IMR-90 (cell line): ENCODE data around the gene CRIP1. TPM values are rescaled to one million over a fixed set of nuclear protein-coding genes. Genes with fewer than 3 reads are reported as not detected.

Experiments
- ATAC-seq: fragments of 200-7000 bp; cut with Tn5 transposase; 2 replicates; pipeline ENCODE4 v1.9.1; 2020; ENCODE audit warnings: low read depth, mild to moderate bottlenecking, moderate library complexity
- BruUV-seq: library from RNA; stranded (reverse); fragments of 400-500 nt; replicated peaks from 2 replicates; lab custom pipeline; 2021; lab: Mats Ljungman, UMichigan
- CTCF ChIA-PET: fragments of 300-600 bp; formaldehyde crosslinking; extraction: SDS; loops from one replicate; lab custom pipeline; 2021; ENCODE audit warnings: antibody characterized with exemption; lab: Yijun Ruan, JAX
- POLR2A ChIA-PET: fragments of 300-600 bp; sonication (Branson Sonifier 250); formaldehyde crosslinking; loops from one replicate; lab custom pipeline; 2022; ENCODE audit warnings: antibody characterized with exemption; ENCODE audit not compliant: unreplicated experiment; lab: Charles Lee
- DNase-seq: peaks from one replicate; pipeline ENCODE4 v3.0.0; 2013
- H2AFZ ChIP-seq: replicated peaks from 2 replicates; pipeline ENCODE3; 2013; ENCODE audit warnings: low read length, mild to moderate bottlenecking; ENCODE audit not compliant: poor library complexity
- H2AK5ac ChIP-seq: 2 replicates; pipeline ENCODE4 v1.6.1; 2013; ENCODE audit warnings: low read depth, low read length, inconsistent platforms
- H2AK9ac ChIP-seq: replicated peaks from 2 replicates; pipeline ENCODE3; 2013; ENCODE audit warnings: mild to moderate bottlenecking, low read depth, low read length, moderate library complexity; ENCODE audit not compliant: poor library complexity
- H2BK120ac ChIP-seq: 2 replicates; pipeline ENCODE4 v1.6.1; 2013; ENCODE audit warnings: low read depth, low read length, inconsistent platforms
- H2BK15ac ChIP-seq: 3 replicates; pipeline ENCODE4 v1.6.1; 2013; ENCODE audit warnings: low read depth, low read length, inconsistent platforms
- H2BK20ac ChIP-seq: 2 replicates; pipeline ENCODE4 v1.6.1; 2013; ENCODE audit warnings: low read depth, mild to moderate bottlenecking, inconsistent platforms, low read length, moderate library complexity
- H2BK5ac ChIP-seq: 2 replicates; pipeline ENCODE4 v1.6.1; 2013; ENCODE audit warnings: mild to moderate bottlenecking, low read depth, low read length, inconsistent platforms; ENCODE audit not compliant: poor library complexity, severe bottlenecking
- H3K14ac ChIP-seq: replicated peaks from 2 replicates; pipeline ENCODE4 v1.6.1; 2013; ENCODE audit warnings: low read depth, low read length, inconsistent platforms
- H3K18ac ChIP-seq: 2 replicates; pipeline ENCODE4 v1.6.1; 2013; ENCODE audit warnings: low read depth, low read length, control low read depth
- H3K23ac ChIP-seq: 2 replicates; pipeline ENCODE4 v1.6.1; 2013; ENCODE audit warnings: low read depth, low read length, inconsistent platforms
- H3K27ac ChIP-seq: 2 replicates; pipeline ENCODE4 v1.5.1; 2013; ENCODE audit warnings: mild to moderate bottlenecking, control low read depth, low read length; ENCODE audit not compliant: insufficient read depth
- H3K27me3 ChIP-seq: 2 replicates; pipeline ENCODE4 v1.6.1; 2013; ENCODE audit warnings: low read length; ENCODE audit not compliant: control insufficient read depth, insufficient read depth
- H3K36me3 ChIP-seq: 2 replicates; pipeline ENCODE4 v1.6.1; 2013; ENCODE audit warnings: low read length, mixed read lengths; ENCODE audit not compliant: control insufficient read depth, insufficient read depth
- H3K4ac ChIP-seq: 2 replicates; pipeline ENCODE4 v1.6.1; 2013; ENCODE audit warnings: low read depth, low read length, inconsistent platforms
- H3K4me1 ChIP-seq: 2 replicates; pipeline ENCODE4 v1.6.1; 2013; ENCODE audit warnings: low read length, mixed read lengths; ENCODE audit not compliant: control insufficient read depth, insufficient read depth
- H3K4me2 ChIP-seq: 2 replicates; pipeline ENCODE4 v1.6.1; 2013; ENCODE audit warnings: low read depth, mild to moderate bottlenecking, control low read depth, low read length, moderate library complexity
- H3K4me3 ChIP-seq: 2 replicates; pipeline ENCODE4 v1.5.1; 2013; ENCODE audit warnings: low read depth, mild to moderate bottlenecking, control low read depth, low read length, moderate library complexity; ENCODE audit not compliant: insufficient read depth
- H3K56ac ChIP-seq: 2 replicates; pipeline ENCODE4 v1.6.1; 2013; ENCODE audit warnings: low read length, inconsistent platforms; ENCODE audit not compliant: insufficient read depth; ENCODE audit errors: extremely low read depth
- H3K79me1 ChIP-seq, 2 experiments: 2 replicates each; pipeline ENCODE4 v1.6.1; 2013; ENCODE audit warnings: low read length in 2 of 2, inconsistent platforms in 1 of 2, low read depth in 1 of 2
- H3K9ac ChIP-seq: 2 replicates; pipeline ENCODE4 v1.6.1; 2013; ENCODE audit warnings: low read depth, low read length, control low read depth
- H3K9me1 ChIP-seq: 2 replicates; pipeline ENCODE4 v1.6.1; 2013; ENCODE audit warnings: low read length, inconsistent platforms; ENCODE audit not compliant: insufficient read depth
- H3K9me3 ChIP-seq: 2 replicates; pipeline ENCODE4 v1.6.1; 2013; ENCODE audit warnings: low read length; ENCODE audit not compliant: control insufficient read depth, insufficient read depth
- H4K20me1 ChIP-seq: 2 replicates; pipeline ENCODE4 v1.6.1; 2013; ENCODE audit warnings: low read length, inconsistent platforms; ENCODE audit not compliant: insufficient read depth
- H4K5ac ChIP-seq: 2 replicates; pipeline ENCODE4 v1.6.1; 2013; ENCODE audit warnings: mild to moderate bottlenecking, low read depth, low read length, control low read depth
- H4K8ac ChIP-seq, 2 experiments: 2 replicates each; pipeline ENCODE4 v1.6.1; 2013; ENCODE audit warnings: low read depth in 2 of 2, low read length in 2 of 2, control low read depth in 1 of 2, inconsistent platforms in 1 of 2
- H4K91ac ChIP-seq: 2 replicates; pipeline ENCODE4 v1.6.1; 2013; ENCODE audit warnings: low read depth, low read length, inconsistent platforms; ENCODE audit not compliant: insufficient read depth
- BHLHE40 ChIP-seq: fragments of 150-350 bp; IDR thresholded peaks from 2 replicates; pipeline ENCODE4 v1.6.1; 2016; ENCODE audit warnings: mild to moderate bottlenecking, low read depth, low read length
- CEBPB ChIP-seq: IDR thresholded peaks from 2 replicates; pipeline ENCODE4 v1.6.1; 2012; ENCODE audit warnings: low read depth, low read length, improper control_type of control experiment
- CHD1 ChIP-seq: IDR thresholded peaks from 2 replicates; pipeline ENCODE4 v1.6.1; 2012; ENCODE audit warnings: low read depth, low read length, improper control_type of control experiment
- CTCF ChIP-seq: conservative IDR thresholded peaks from 2 replicates; pipeline ENCODE4 v1.5.1; 2012; ENCODE audit warnings: mild to moderate bottlenecking, low read depth, low read length, improper control_type of control experiment
- MAFK ChIP-seq: IDR thresholded peaks from 2 replicates; pipeline ENCODE4 v1.6.1; 2012; ENCODE audit warnings: low read depth, low read length, improper control_type of control experiment
- MXI1 ChIP-seq: IDR thresholded peaks from 2 replicates; pipeline ENCODE4 v1.6.1; 2012; ENCODE audit warnings: low read depth, mild to moderate bottlenecking, low read length, moderate library complexity, borderline replicate concordance
- NFE2L2 ChIP-seq: fragments of 150-350 bp; IDR thresholded peaks from 2 replicates; pipeline ENCODE4 v1.6.1; 2016; ENCODE audit warnings: low read depth, mild to moderate bottlenecking, low read length
- POLR2A ChIP-seq: IDR thresholded peaks from 2 replicates; pipeline ENCODE4 v1.6.1; 2012; ENCODE audit warnings: mild to moderate bottlenecking, low read depth, low read length
- RAD21 ChIP-seq: IDR thresholded peaks from 2 replicates; pipeline ENCODE4 v1.6.1; 2012; ENCODE audit warnings: low read length, improper control_type of control experiment
- RCOR1 ChIP-seq: IDR thresholded peaks from 2 replicates; pipeline ENCODE4 v1.6.1; 2012; ENCODE audit warnings: mild to moderate bottlenecking, low read length, improper control_type of control experiment; ENCODE audit not compliant: insufficient replicate concordance
- RFX5 ChIP-seq: IDR thresholded peaks from 2 replicates; pipeline ENCODE4 v1.8.0; 2012; ENCODE audit warnings: low read depth, mild to moderate bottlenecking, low read length, moderate library complexity
- SMC3 ChIP-seq: fragments of 150-350 bp; IDR thresholded peaks from 2 replicates; pipeline ENCODE4 v1.6.1; 2016; ENCODE audit warnings: low read depth, mild to moderate bottlenecking, antibody characterized with exemption, low read length, moderate library complexity
- WGBS, 2 experiments: methylation state at CpG; one replicate each; pipeline versions ENCODE4 v1.1.5 to v1.1.7; 2013; ENCODE audit warnings: missing lambda C conversion rate in 2 of 2; ENCODE audit not compliant: insufficient read length in 1 of 2; ENCODE audit errors: extremely low coverage in 2 of 2; 5-methylcytosine and 5-hydroxymethylcytosine counted together
- dilution Hi-C: fragments of 300-500 bp; cut with HindIII; formaldehyde crosslinking; loops from one replicate; pipeline ENCODE4 v1.14.3; 2018; ENCODE audit warnings: low sequenced_read_pairs; ENCODE audit not compliant: unreplicated experiment
- in situ Hi-C: fragments of 300-500 bp; cut with MboI; formaldehyde crosslinking; loops from 3 replicates; pipeline ENCODE4 v1.14.3; 2019; ENCODE audit warnings: low sequenced_read_pairs, inconsistent platforms, mixed read lengths
- intact Hi-C: fragments of 100-400 bp; cut with micrococcal nuclease; formaldehyde crosslinking; loops from 2 replicates; pipeline ENCODE4 v1.10.0; 2022
- polyA plus RNA-seq, 3 experiments: library from polyadenylated mRNA; depleted of rRNA; stranded (reverse); fragments of >200 nt; gene quantifications; 2 replicates each; pipeline ENCODE4 v1.2.3, GENCODE V29; 2012; ENCODE audit warnings: low replicate concordance in 1 of 3
- total RNA-seq: library from RNA; depleted of rRNA; stranded (reverse); fragments of >200 nt; gene quantifications from 2 replicates; pipeline ENCODE4 v1.2.3, GENCODE V29; 2012
- TF ChIP-seq, protein P1 (sequence below): fragments of 150-350 bp; IDR thresholded peaks from 2 replicates; pipeline ENCODE4 v1.6.1; 2017; ENCODE audit warnings: mild to moderate bottlenecking, antibody characterized with exemption, low read length, low read depth

CRIP1 gene
- total and polyA plus RNA-seq, 2 of the 4 experiments (the other 2 are of a cell fraction): 0.21 TPM; not detected in 1

DNA sequence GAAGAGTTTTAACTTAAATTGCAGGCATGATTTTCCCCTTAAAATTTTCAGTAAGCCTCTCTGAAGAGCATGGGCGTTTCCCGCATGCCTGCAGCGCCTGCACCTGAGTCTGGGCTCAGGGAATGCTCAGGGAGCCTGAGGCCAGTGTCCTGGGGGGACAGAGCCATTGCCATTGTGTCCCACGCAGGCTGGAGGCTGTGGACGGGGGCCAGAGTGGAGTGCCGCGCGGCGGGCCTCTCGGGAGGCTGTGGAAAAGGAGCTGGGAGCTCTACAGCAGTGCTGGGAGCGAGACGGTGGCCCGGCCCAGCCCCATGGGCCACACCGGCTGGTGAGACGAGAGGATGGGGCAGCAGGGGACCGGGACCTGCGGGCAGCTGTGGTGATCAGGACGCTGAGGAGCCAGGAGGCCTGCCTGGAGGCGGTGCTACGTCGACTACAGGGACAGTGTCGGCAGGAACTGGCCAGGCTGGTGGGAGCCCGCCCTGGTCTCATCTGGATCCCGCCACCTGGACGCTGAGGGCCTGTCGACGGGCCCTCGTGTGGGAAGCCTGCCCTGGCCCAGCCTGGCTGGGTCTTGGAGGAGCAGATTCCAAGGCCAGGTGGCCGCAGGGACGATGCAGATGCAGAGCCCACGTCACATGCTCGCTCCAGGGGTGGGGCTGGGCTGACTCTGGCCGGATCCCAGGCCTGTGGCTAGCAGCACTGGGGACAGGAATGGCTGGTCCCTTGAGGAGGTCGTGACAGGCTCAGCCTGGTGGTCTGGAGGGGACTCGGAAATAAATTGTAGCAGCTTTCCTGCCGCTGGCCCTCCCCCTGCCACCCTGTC, 12.0 kb downstream of the CRIP1 start (continued):
- TF ChIP-seq RAD21: no peak

DNA sequence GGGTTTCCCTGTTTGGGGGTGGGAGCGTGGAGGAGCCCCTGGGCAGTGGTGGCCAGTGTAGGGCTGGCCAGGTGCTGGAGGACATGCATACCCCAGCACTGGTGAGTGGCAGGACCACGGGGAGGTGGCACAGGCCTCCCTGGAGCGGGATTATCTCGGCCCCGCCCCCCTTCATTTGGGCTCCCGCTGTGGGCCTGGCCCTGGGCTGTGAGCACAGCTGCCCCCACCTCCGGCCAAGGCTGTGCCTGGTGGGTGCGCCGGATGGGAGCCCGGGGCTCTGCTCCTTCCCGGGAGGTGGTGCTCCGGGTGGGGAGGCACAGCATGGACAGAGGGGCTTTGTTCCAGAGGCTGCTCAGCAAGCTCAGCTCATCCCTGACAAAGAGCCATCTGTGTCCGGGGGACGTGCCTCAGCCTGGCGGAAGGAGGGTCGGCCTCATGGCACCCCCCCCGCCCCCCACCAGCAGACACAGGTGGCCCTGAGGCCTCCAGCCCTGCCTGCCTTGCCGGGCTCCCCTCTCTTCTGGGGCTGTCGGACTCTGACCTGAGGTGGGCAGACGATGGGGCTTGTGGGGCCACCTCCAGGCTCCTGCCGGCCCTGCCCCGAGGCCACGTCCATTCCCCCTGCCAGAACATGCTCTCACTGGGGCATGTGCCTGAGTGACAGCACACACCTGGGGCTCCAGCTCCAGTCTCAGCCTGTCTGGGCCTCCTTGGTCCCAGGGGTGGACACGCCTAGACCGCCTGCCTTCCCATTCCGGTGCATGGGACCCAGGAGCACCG, 12.8 kb downstream of the CRIP1 start:
- Histone ChIP-seq H3K4me2 (no peak overlapping the region), H3K4me3 (no peak overlapping the region), H3K4ac (no peak overlapping the region), H4K20me1 (no peaks in the 10 kb centered on the region), H2BK20ac (no peak overlapping the region), H3K9me1 (no peaks in the 10 kb centered on the region), H2AK5ac (no peak overlapping the region), H2AK9ac (no peak overlapping the region), H3K36me3 (no peaks in the 10 kb centered on the region), H3K4me1 (no peaks in the 10 kb centered on the region), H3K9me3 (no peaks in the 10 kb centered on the region), H2BK120ac (no peak overlapping the region), H2BK5ac (no peak overlapping the region), H3K27me3 (no peaks in the 10 kb centered on the region), H3K23ac (no peak overlapping the region), H3K14ac (no peak overlapping the region), H3K56ac (no peak overlapping the region), H3K9ac (no peak overlapping the region), H4K5ac (no peak overlapping the region), H3K79me1 (no peaks in the 10 kb centered on the region), H2BK15ac (no peak overlapping the region), H4K8ac (no peak overlapping the region), H4K91ac (no peak overlapping the region), H2AFZ (no peak overlapping the region), H3K27ac (no peak overlapping the region), H3K18ac (no peak overlapping the region)
- intact Hi-C loops (no loop called here), in situ Hi-C loops (no loop called here), dilution Hi-C loops (no loop called here)
- CTCF ChIA-PET: no interaction called here
- ATAC-seq (no peak), DNase-seq (no peak)
- POLR2A ChIA-PET: no interaction called here
- WGBS, 2 experiments: 75% methylated on average over 19 of the region's 27 CpGs; no CpG with 5 or more reads in 1 of the 2 experiments
- no TSS peak for BruUV-seq
- TF ChIP-seq MAFK (no peak), RFX5 (no peak), RCOR1 (no peak), POLR2A (no peak), CEBPB (no peak), RAD21 (no peak), BHLHE40 (no peak), CHD1 (no peak), CTCF (no peak), SMC3 (no peak), NFE2L2 (no peak), MXI1 (no peak)
- TF ChIP-seq, protein P1, sequence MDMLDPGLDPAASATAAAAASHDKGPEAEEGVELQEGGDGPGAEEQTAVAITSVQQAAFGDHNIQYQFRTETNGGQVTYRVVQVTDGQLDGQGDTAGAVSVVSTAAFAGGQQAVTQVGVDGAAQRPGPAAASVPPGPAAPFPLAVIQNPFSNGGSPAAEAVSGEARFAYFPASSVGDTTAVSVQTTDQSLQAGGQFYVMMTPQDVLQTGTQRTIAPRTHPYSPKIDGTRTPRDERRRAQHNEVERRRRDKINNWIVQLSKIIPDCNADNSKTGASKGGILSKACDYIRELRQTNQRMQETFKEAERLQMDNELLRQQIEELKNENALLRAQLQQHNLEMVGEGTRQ: no peak
